BLaER1 treated with 17β-estradiol and CSF1 and Interleukin-3, amounts not matched to agents 10 nM and 100 nM (cell line): ENCODE measurements around the gene PTGFRN.

Experiments
- H3K27ac ChIP-seq, 11 experiments: shearing (Covaris generic); formaldehyde crosslinking; 2 replicates each; pipeline ENCODE4 v1.8.1; 2022
- H3K27me3 ChIP-seq, 11 experiments: shearing (Covaris generic); formaldehyde crosslinking; 2 replicates each; pipeline ENCODE4 v1.8.1; 2022
- H3K36me3 ChIP-seq, 11 experiments: shearing (Covaris generic); formaldehyde crosslinking; 2 replicates each; pipeline ENCODE4 v1.8.1; 2022
- H3K4me1 ChIP-seq, 10 experiments: shearing (Covaris generic); formaldehyde crosslinking; 2 replicates each; pipeline ENCODE4 v1.8.1; 2022
- H3K4me2 ChIP-seq, 11 experiments: shearing (Covaris generic); formaldehyde crosslinking; 2 replicates each; pipeline ENCODE4 v1.8.1; 2022
- H3K4me3 ChIP-seq, 10 experiments: shearing (Covaris generic); formaldehyde crosslinking; 2 replicates each; pipeline ENCODE4 v1.8.1; 2022
- H3K9ac ChIP-seq, 11 experiments: shearing (Covaris generic); formaldehyde crosslinking; 2 replicates each; pipeline ENCODE4 v1.8.1; 2022
- H3K9me3 ChIP-seq, 11 experiments: shearing (Covaris generic); formaldehyde crosslinking; replicated peaks in 1 of 11; 2 replicates each; pipeline ENCODE4 v1.8.1; 2022
- H4K20me1 ChIP-seq, 11 experiments: shearing (Covaris generic); formaldehyde crosslinking; 2 replicates each; pipeline ENCODE4 v1.8.1; 2022
- Cebpa-rat ChIP-seq, 11 experiments: shearing (Covaris generic); IDR thresholded peaks; 2 replicates each; pipeline ENCODE4 v1.8.1; 2022

PTGFRN gene

GRCh38 chr1:117007719-117008013, 98.0 kb downstream of the PTGFRN start:
- Histone ChIP-seq H3K27me3 (no peaks in the 10 kb centered on the region), H3K27ac (peak overlapping the region in 10 of 11 experiments; percentile 47 to 98 (median 84); a peak in 18 of 22 replicates), H3K4me2 (peak overlapping the region in 8 of 11 experiments; percentile 57 to 95 (median 86); a peak in 17 of 22 replicates), H3K4me3 (no peak overlapping the region), H3K9me3 (peaks cover 0 to 22% (median 0%) of the 10 kb centered on the region in 11 experiments; a peak in 7 of 22 replicates), H3K36me3 (peaks cover 0 to 31% (median 0%) of the 10 kb centered on the region in 11 experiments; a peak in 9 of 22 replicates), H3K4me1 (peaks cover 14 to 98% (median 89%) of the 10 kb centered on the region in 10 experiments), H3K9ac (peak overlapping the region in 7 of 11 experiments; percentile 20 to 75 (median 68); a peak in 11 of 22 replicates), H4K20me1 (no peaks in the 10 kb centered on the region)
- no peak for TF ChIP-seq Cebpa-rat (IDR thresholded peaks at IDR 0.05)

GRCh38 chr1:117008656-117009055, 98.9 kb downstream of the PTGFRN start:
- H3K9ac ChIP-seq: peak overlapping the region in 9 of 11 experiments; percentile 28 to 75 (median 59); a peak in 16 of 22 replicates
- TF ChIP-seq Cebpa-rat (IDR thresholded peaks at IDR 0.05): no peak
- no peaks in the 10 kb centered on the region for H4K20me1 ChIP-seq
- H3K27me3 ChIP-seq: no peaks in the 10 kb centered on the region
- peaks cover 0 to 39% (median 0%) of the 10 kb centered on the region in 11 experiments; a peak in 10 of 22 replicates for H3K36me3 ChIP-seq
- peak overlapping the region in 5 of 10 experiments; percentile 0 to 23 (median 3); a peak in 5 of 20 replicates for H3K4me3 ChIP-seq
- H3K4me1 ChIP-seq: peaks cover 14 to 100% (median 84%) of the 10 kb centered on the region in 10 experiments
- H3K4me2 ChIP-seq: peak overlapping the region; percentile 51 to 95 (median 75); a peak in 21 of 22 replicates
- H3K27ac ChIP-seq: peak overlapping the region; percentile 47 to 98 (median 82)
- H3K9me3 ChIP-seq: peaks cover 0 to 22% (median 0%) of the 10 kb centered on the region in 11 experiments; a peak in 7 of 22 replicates

- H3K4me3 ChIP-seq: peak overlapping the region in 5 of 10 experiments; percentile 0 to 25 (median 3); a peak in 5 of 20 replicates
- H3K36me3 ChIP-seq: peaks cover 0 to 42% (median 0%) of the 10 kb centered on the region in 11 experiments; a peak in 10 of 22 replicates
- peak overlapping the region; percentile 47 to 98 (median 82) for H3K27ac ChIP-seq
- no peaks in the 10 kb centered on the region for H3K27me3 ChIP-seq
- H4K20me1 ChIP-seq: no peaks in the 10 kb centered on the region
- peaks cover 0 to 22% (median 0%) of the 10 kb centered on the region in 11 experiments; a peak in 7 of 22 replicates for H3K9me3 ChIP-seq
- TF ChIP-seq Cebpa-rat (IDR thresholded peaks at IDR 0.05): peak; percentile 41 to 93 (median 74); a peak in 15 of 22 replicates
- H3K4me1 ChIP-seq: peaks cover 14 to 100% (median 80%) of the 10 kb centered on the region in 10 experiments
- peak overlapping the region in 10 of 11 experiments; percentile 28 to 75 (median 54); a peak in 17 of 22 replicates for H3K9ac ChIP-seq
- peak overlapping the region; percentile 51 to 95 (median 75) for H3K4me2 ChIP-seq
These were observed 99.4 kb downstream of the PTGFRN start for GRCh38 chr1:117009132-117009531.

GRCh38 chr1:117010310-117010969, 100.7 kb downstream of the PTGFRN start:
- peak overlapping the region in 3 of 11 experiments; percentile 72 to 75 (median 73); a peak in 5 of 22 replicates for H3K9ac ChIP-seq
- no peaks in the 10 kb centered on the region for H4K20me1 ChIP-seq
- H3K4me2 ChIP-seq: peak overlapping the region in 9 of 11 experiments; percentile 51 to 95 (median 85); a peak in 16 of 22 replicates
- H3K27me3 ChIP-seq: no peaks in the 10 kb centered on the region
- peaks cover 16 to 100% (median 75%) of the 10 kb centered on the region in 10 experiments for H3K4me1 ChIP-seq
- peak overlapping the region in 10 of 11 experiments; percentile 47 to 98 (median 84); a peak in 19 of 22 replicates for H3K27ac ChIP-seq
- peaks cover 0 to 22% (median 0%) of the 10 kb centered on the region in 11 experiments; a peak in 7 of 22 replicates for H3K9me3 ChIP-seq
- peak overlapping the region in 1 of 10 experiments; percentile 25; a peak in 1 of 20 replicates for H3K4me3 ChIP-seq
- peaks cover 0 to 51% (median 0%) of the 10 kb centered on the region in 11 experiments; a peak in 10 of 22 replicates for H3K36me3 ChIP-seq
- TF ChIP-seq Cebpa-rat (IDR thresholded peaks at IDR 0.05): no peak

- Histone ChIP-seq H3K4me2 (peak overlapping the region in 4 of 11 experiments; percentile 87 to 95 (median 91); a peak in 8 of 22 replicates), H3K36me3 (peaks cover 0 to 58% (median 0%) of the 10 kb centered on the region in 11 experiments; a peak in 10 of 22 replicates), H3K4me3 (no peak overlapping the region), H3K27me3 (no peaks in the 10 kb centered on the region), H3K4me1 (peaks cover 20 to 98% (median 71%) of the 10 kb centered on the region in 10 experiments), H3K27ac (peak overlapping the region in 8 of 11 experiments; percentile 22 to 98 (median 88); a peak in 11 of 22 replicates), H3K9me3 (peaks cover 0 to 22% (median 0%) of the 10 kb centered on the region in 11 experiments; a peak in 7 of 22 replicates), H4K20me1 (no peaks in the 10 kb centered on the region), H3K9ac (no peak overlapping the region)
- TF ChIP-seq Cebpa-rat (IDR thresholded peaks at IDR 0.05): no peak
These were observed 101.6 kb downstream of the PTGFRN start for GRCh38 chr1:117011334-117011733.

DNA sequence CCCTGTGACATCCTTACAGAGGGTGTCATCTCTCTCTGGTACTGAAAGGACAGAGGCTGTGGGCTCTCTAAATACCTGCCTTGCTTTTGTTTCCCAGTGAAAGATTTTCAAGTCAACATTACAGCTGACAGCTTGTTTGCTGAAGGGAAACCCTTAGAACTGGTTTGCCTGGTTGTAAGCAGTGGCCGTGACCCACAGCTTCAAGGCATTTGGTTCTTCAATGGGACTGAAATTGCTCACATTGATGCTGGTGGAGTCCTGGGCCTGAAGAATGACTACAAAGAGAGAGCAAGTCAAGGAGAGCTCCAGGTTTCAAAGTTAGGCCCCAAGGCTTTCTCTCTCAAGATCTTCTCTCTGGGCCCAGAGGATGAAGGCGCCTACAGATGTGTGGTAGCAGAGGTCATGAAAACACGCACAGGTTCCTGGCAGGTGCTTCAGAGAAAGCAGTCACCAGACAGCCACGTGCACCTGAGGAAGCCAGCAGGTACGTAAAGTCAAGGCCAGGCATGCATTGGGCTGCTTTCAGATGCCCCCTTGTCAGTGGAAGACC, 103.7 kb downstream of the PTGFRN start:
- Histone ChIP-seq H3K4me3 (no peak overlapping the region), H3K9me3 (peaks cover 0 to 22% (median 0%) of the 10 kb centered on the region in 11 experiments; a peak in 7 of 22 replicates), H3K27ac (peak overlapping the region in 4 of 11 experiments; percentile 6 to 43 (median 31); a peak in 3 of 22 replicates), H3K36me3 (peaks cover 0 to 78% (median 0%) of the 10 kb centered on the region in 11 experiments; a peak in 10 of 22 replicates), H4K20me1 (no peaks in the 10 kb centered on the region), H3K4me1 (peaks cover 28 to 96% (median 68%) of the 10 kb centered on the region in 10 experiments), H3K4me2 (peak overlapping the region in 5 of 11 experiments; percentile 9 to 87 (median 39); a peak in 8 of 22 replicates), H3K27me3 (no peaks in the 10 kb centered on the region), H3K9ac (no peak overlapping the region)
- TF ChIP-seq Cebpa-rat (IDR thresholded peaks at IDR 0.05): no peak

DNA sequence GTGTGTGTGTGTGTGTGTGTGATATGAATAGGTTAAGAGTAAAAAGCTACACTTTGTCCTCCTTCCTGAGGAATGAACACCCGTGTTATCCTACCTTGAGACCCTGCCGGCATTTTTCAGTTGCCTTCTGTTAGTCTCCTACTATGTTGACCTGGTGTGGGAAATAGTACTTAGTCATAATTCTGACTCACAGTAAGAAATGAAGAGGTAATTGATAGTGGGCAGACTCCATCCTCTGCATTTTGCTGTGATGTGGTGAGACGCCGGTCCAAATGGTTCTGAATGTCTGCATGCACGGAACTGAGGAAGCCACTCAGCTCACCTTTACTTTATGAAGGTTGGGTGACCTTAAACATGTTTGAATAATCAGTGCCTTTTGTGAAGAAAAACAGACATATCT, 104.5 kb downstream of the PTGFRN start:
- H3K27ac ChIP-seq: no peak overlapping the region; a peak in 1 of 22 replicates
- TF ChIP-seq Cebpa-rat (IDR thresholded peaks at IDR 0.05): no peak
- peaks cover 20 to 88% (median 60%) of the 10 kb centered on the region in 10 experiments for H3K4me1 ChIP-seq
- H4K20me1 ChIP-seq: no peaks in the 10 kb centered on the region
- peaks cover 0 to 86% (median 0%) of the 10 kb centered on the region in 11 experiments; a peak in 10 of 22 replicates for H3K36me3 ChIP-seq
- H3K9me3 ChIP-seq: peaks cover 0 to 22% (median 0%) of the 10 kb centered on the region in 11 experiments; a peak in 7 of 22 replicates
- H3K4me3 ChIP-seq: no peak overlapping the region
- no peaks in the 10 kb centered on the region for H3K27me3 ChIP-seq
- H3K9ac ChIP-seq: no peak overlapping the region
- H3K4me2 ChIP-seq: peak overlapping the region in 4 of 11 experiments; percentile 15 to 87 (median 42); a peak in 7 of 22 replicates

- no peaks in the 10 kb centered on the region for H4K20me1 ChIP-seq
- no peak for TF ChIP-seq Cebpa-rat (IDR thresholded peaks at IDR 0.05)
- peaks cover 15 to 73% (median 45%) of the 10 kb centered on the region in 10 experiments for H3K4me1 ChIP-seq
- H3K36me3 ChIP-seq: peaks cover 0 to 91% (median 0%) of the 10 kb centered on the region in 11 experiments; a peak in 10 of 22 replicates
- peak overlapping the region in 6 of 11 experiments; percentile 6 to 87 (median 21); a peak in 8 of 22 replicates for H3K4me2 ChIP-seq
- no peak overlapping the region for H3K9ac ChIP-seq
- H3K27ac ChIP-seq: 0 out of 22 replicates have a peak overlapping the region, but pooled peaks of 1 of the 11 experiments have one; percentile 1
- H3K27me3 ChIP-seq: no peaks in the 10 kb centered on the region
- no peak overlapping the region for H3K4me3 ChIP-seq
- peaks cover 0 to 11% (median 0%) of the 10 kb centered on the region in 11 experiments; a peak in 5 of 22 replicates for H3K9me3 ChIP-seq
These were observed 106.0 kb downstream of the PTGFRN start for GRCh38 chr1:117015724-117016123.
